HG03025 (cell line): ENCODE measurements around the gene RASA1.

Source experiments
- ATAC-seq: cut with Tn5 transposase; IDR thresholded peaks from one replicate; pipeline ENCODE4 v1.9.1; 2021; ENCODE audit warnings: mild to moderate bottlenecking, moderate library complexity; ENCODE audit not compliant: unreplicated experiment, low FRiP score

RASA1 gene

GRCh38 chr5:87399720-87400119 is 132.0 kb downstream of the RASA1 start:
- no peak for ATAC-seq

GRCh38 chr5:87400305-87400899 is 132.7 kb downstream of the RASA1 start:
- peak; percentile 69 for ATAC-seq

GRCh38 chr5:87401626-87402025 is 133.9 kb downstream of the RASA1 start:
- no peak for ATAC-seq

- no peak for ATAC-seq
Observed at GRCh38 chr5:87403409-87403808, 135.7 kb downstream of the RASA1 start.

GRCh38 chr5:87403899-87404298 is 136.2 kb downstream of the RASA1 start:
- no peak for ATAC-seq

GRCh38 chr5:87404359-87404758 is 136.7 kb downstream of the RASA1 start:
- ATAC-seq = no peak

- ATAC-seq = no peak
Observed at GRCh38 chr5:87405472-87406155, 137.9 kb downstream of the RASA1 start.

GRCh38 chr5:87408204-87408603 is 140.5 kb downstream of the RASA1 start:
- no peak for ATAC-seq

GRCh38 chr5:87410931-87411330 is 143.2 kb downstream of the RASA1 start:
- no peak for ATAC-seq

- no peak for ATAC-seq
Observed at GRCh38 chr5:87411586-87411972, 143.9 kb downstream of the RASA1 start.

GRCh38 chr5:87411973-87412629 is 144.4 kb downstream of the RASA1 start:
- peak; percentile 24 for ATAC-seq

- ATAC-seq = peak; percentile 98
Observed at GRCh38 chr5:87412630-87413342, 145.1 kb downstream of the RASA1 start, which contains the start of gene CCNH. Gene CCNH (minus strand): TSS chr5:87412930. CDS start chr5:87412794, 136 bp downstream.

GRCh38 chr5:87413343-87413645 is 145.6 kb downstream of the RASA1 start:
- ATAC-seq = no peak

GRCh38 chr5:87418506-87418905 is 150.8 kb downstream of the RASA1 start:
- no peak for ATAC-seq

GRCh38 chr5:87421307-87421706 is 153.6 kb downstream of the RASA1 start:
- ATAC-seq = no peak

- no peak for ATAC-seq
Observed at GRCh38 chr5:87423755-87424154, 156.1 kb downstream of the RASA1 start.

- no peak for ATAC-seq
Observed at GRCh38 chr5:87430863-87431457, 163.3 kb downstream of the RASA1 start.

- no peak for ATAC-seq
Observed at GRCh38 chr5:87432460-87432859, 164.8 kb downstream of the RASA1 start.

GRCh38 chr5:87433945-87434344 is 166.3 kb downstream of the RASA1 start:
- no peak for ATAC-seq

- no peak for ATAC-seq
Observed at GRCh38 chr5:87434461-87434860, 166.8 kb downstream of the RASA1 start.

GRCh38 chr5:87435144-87435694 is 167.5 kb downstream of the RASA1 start:
- no peak for ATAC-seq
